ENCODE measurements around the gene DNLZ. TPM values are rescaled to one million over a fixed set of nuclear protein-coding genes. Genes with fewer than 3 reads are reported as not detected.

Gene DNLZ
- total and polyA plus RNA-seq, 2 of the 4 experiments (the other 2 are of a cell fraction): 2.0 to 11.4 TPM

DNA sequence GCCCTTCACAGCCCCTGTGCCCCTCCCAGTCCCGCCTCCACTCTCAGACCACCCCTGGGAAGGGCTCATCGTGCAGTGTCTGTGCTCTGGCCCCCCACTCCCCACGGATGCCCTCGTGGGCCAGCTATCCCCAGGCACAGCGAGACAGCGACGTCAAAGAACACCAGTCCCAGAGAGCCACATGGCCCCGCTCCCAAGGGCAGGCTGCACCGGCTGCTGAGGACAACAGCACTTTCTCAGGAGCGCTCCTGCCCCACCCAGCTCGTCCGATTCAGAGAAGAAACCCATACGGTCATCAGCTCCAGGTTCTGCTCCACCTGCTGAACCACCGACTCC is 41.2 kb upstream of the DNLZ start:
- Histone ChIP-seq H3K56ac (ENCODE audit: extremely low read depth, insufficient read depth, low read length) (no peak overlapping the region), H3K79me1 (ENCODE audit: low read depth in 1 of 2, low read length in 2 of 2) (peaks cover 9 to 26% of the 10 kb centered on the region in 2 experiments), H3K14ac (replicated peaks; ENCODE audit: low read depth, low read length) (no peak overlapping the region), H4K8ac (ENCODE audit: low read depth in 2 of 2, low read length in 2 of 2) (no peak overlapping the region), H3K27ac (ENCODE audit: insufficient read depth, low read length) (no peak overlapping the region), H3K36me3 (ENCODE audit: control insufficient read depth, insufficient read depth, low read length) (peaks cover 40% of the 10 kb centered on the region), H3K4me1 (ENCODE audit: control insufficient read depth, insufficient read depth, low read length) (peaks cover 7% of the 10 kb centered on the region), H2AK5ac (ENCODE audit: low read depth, low read length) (no peak overlapping the region), H3K9me3 (ENCODE audit: control insufficient read depth, insufficient read depth, low read length) (no peaks in the 10 kb centered on the region), H2AK9ac (replicated peaks; ENCODE audit: low read depth, low read length, poor library complexity) (no peak overlapping the region), H4K5ac (ENCODE audit: low read depth, low read length) (no peak overlapping the region), H3K27me3 (ENCODE audit: control insufficient read depth, insufficient read depth, low read length) (no peaks in the 10 kb centered on the region), H2BK5ac (ENCODE audit: low read depth, low read length, poor library complexity, severe bottlenecking) (no peak overlapping the region), H3K4me2 (ENCODE audit: low read depth, low read length) (no peak overlapping the region), H4K20me1 (ENCODE audit: insufficient read depth, low read length) (peaks cover 9% of the 10 kb centered on the region), H3K4me3 (ENCODE audit: insufficient read depth, low read depth, low read length) (no peak overlapping the region), H2BK120ac (ENCODE audit: low read depth, low read length) (no peak overlapping the region), H3K9ac (ENCODE audit: low read depth, low read length) (no peak overlapping the region), H4K91ac (ENCODE audit: insufficient read depth, low read depth, low read length) (no peak overlapping the region), H2BK15ac (ENCODE audit: low read depth, low read length) (no peak overlapping the region), H2BK20ac (ENCODE audit: low read depth, low read length) (no peak overlapping the region), H3K9me1 (ENCODE audit: insufficient read depth, low read length) (0 out of 2 replicates have a peak, but pooled peaks cover 5% of the 10 kb centered on the region), H3K18ac (ENCODE audit: low read depth, low read length) (no peak overlapping the region), H3K23ac (ENCODE audit: low read depth, low read length) (no peak overlapping the region), H2AFZ (replicated peaks; ENCODE audit: low read length, poor library complexity) (no peak overlapping the region), H3K4ac (ENCODE audit: low read depth, low read length) (no peak overlapping the region)
- DNase-seq (no peak), ATAC-seq (ENCODE audit: low read depth) (no peak)
- TF ChIP-seq, protein P1, sequence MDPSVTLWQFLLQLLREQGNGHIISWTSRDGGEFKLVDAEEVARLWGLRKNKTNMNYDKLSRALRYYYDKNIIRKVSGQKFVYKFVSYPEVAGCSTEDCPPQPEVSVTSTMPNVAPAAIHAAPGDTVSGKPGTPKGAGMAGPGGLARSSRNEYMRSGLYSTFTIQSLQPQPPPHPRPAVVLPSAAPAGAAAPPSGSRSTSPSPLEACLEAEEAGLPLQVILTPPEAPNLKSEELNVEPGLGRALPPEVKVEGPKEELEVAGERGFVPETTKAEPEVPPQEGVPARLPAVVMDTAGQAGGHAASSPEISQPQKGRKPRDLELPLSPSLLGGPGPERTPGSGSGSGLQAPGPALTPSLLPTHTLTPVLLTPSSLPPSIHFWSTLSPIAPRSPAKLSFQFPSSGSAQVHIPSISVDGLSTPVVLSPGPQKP (IDR thresholded peaks at IDR 0.05; ENCODE audit: borderline replicate concordance, low read depth, low read length): no peak
- TF ChIP-seq RFX5 (IDR thresholded peaks at IDR 0.05; ENCODE audit: low read depth, low read length): no peak
- TF ChIP-seq SMC3 (IDR thresholded peaks at IDR 0.05; ENCODE audit: low read depth, low read length): no peak
- no peak for TF ChIP-seq POLR2A (IDR thresholded peaks at IDR 0.05; ENCODE audit: low read depth, low read length)
- TF ChIP-seq, protein P2, sequence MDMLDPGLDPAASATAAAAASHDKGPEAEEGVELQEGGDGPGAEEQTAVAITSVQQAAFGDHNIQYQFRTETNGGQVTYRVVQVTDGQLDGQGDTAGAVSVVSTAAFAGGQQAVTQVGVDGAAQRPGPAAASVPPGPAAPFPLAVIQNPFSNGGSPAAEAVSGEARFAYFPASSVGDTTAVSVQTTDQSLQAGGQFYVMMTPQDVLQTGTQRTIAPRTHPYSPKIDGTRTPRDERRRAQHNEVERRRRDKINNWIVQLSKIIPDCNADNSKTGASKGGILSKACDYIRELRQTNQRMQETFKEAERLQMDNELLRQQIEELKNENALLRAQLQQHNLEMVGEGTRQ (IDR thresholded peaks at IDR 0.05; ENCODE audit: low read depth, low read length): no peak
- TF ChIP-seq, protein P3, sequence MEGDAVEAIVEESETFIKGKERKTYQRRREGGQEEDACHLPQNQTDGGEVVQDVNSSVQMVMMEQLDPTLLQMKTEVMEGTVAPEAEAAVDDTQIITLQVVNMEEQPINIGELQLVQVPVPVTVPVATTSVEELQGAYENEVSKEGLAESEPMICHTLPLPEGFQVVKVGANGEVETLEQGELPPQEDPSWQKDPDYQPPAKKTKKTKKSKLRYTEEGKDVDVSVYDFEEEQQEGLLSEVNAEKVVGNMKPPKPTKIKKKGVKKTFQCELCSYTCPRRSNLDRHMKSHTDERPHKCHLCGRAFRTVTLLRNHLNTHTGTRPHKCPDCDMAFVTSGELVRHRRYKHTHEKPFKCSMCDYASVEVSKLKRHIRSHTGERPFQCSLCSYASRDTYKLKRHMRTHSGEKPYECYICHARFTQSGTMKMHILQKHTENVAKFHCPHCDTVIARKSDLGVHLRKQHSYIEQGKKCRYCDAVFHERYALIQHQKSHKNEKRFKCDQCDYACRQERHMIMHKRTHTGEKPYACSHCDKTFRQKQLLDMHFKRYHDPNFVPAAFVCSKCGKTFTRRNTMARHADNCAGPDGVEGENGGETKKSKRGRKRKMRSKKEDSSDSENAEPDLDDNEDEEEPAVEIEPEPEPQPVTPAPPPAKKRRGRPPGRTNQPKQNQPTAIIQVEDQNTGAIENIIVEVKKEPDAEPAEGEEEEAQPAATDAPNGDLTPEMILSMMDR (conservative IDR thresholded peaks at IDR 0.05; ENCODE audit: low read depth, low read length): no peak
- TF ChIP-seq MXI1 (IDR thresholded peaks at IDR 0.05; ENCODE audit: borderline replicate concordance, low read depth, low read length): no peak
- no peak for TF ChIP-seq BHLHE40 (IDR thresholded peaks at IDR 0.05; ENCODE audit: low read depth, low read length)
- no peak for TF ChIP-seq CEBPB (IDR thresholded peaks at IDR 0.05; ENCODE audit: low read depth, low read length)
- no peak for TF ChIP-seq RAD21 (IDR thresholded peaks at IDR 0.05; ENCODE audit: low read length)
- no peak for TF ChIP-seq CHD1 (IDR thresholded peaks at IDR 0.05; ENCODE audit: low read depth, low read length)
- TF ChIP-seq MAZ (IDR thresholded peaks at IDR 0.05; ENCODE audit: borderline replicate concordance, low read depth, low read length): no peak
- intact Hi-C loops (cut with micrococcal nuclease) (loop anchor here (5.0 kb wide), 1 partner anchor 77 kb away; the partner anchor contains the start of gene GPSM1), dilution Hi-C loops (cut with HindIII; ENCODE audit: low sequenced_read_pairs, unreplicated experiment) (no loop called here), in situ Hi-C loops (cut with MboI; ENCODE audit: low sequenced_read_pairs) (loop anchor here (5.0 kb wide), 1 partner anchor 82 kb away; no protein-coding TSS in a partner anchor)
- CTCF ChIA-PET: no interaction called here
- POLR2A ChIA-PET (ENCODE audit: unreplicated experiment): no interaction called here
- no TSS peak for BruUV-seq (replicated peaks)
- 91% methylated on average over 12 of the region's 14 CpGs; no CpG with 5 or more reads in 1 of the 2 experiments for WGBS, 2 experiments (ENCODE audit: extremely low coverage in 2 of 2, insufficient read length in 1 of 2)
